K562 (cell line): Measurements from ENCODE around the gene RCSD1. TPM values are rescaled to one million over a fixed set of nuclear protein-coding genes. Genes with fewer than 3 reads are reported as not detected.

Source experiments
- ATAC-seq: fragments of 200-7000 bp; cut with Tn5 transposase; 3 replicates; pipeline ENCODE4 v1.9.1; 2020; ENCODE audit warnings: moderate library complexity
- BruUV-seq: library from RNA; stranded (reverse); fragments of 400-500 nt; replicated peaks from 2 replicates; lab custom pipeline; 2021; lab: Mats Ljungman, UMichigan
- CTCF ChIA-PET: fragments of 300-600 bp; formaldehyde crosslinking; extraction: SDS; loops from one replicate; lab custom pipeline; 2021; ENCODE audit warnings: low intra/inter-chr PET ratio; lab: Yijun Ruan, JAX
- POLR2A ChIA-PET: fragments of 300-600, 350-650 bp; sonication (Branson Sonifier 250); formaldehyde crosslinking; extraction: SDS; loops from one replicate; lab custom pipeline; 2021; ENCODE audit warnings: antibody characterized with exemption, inconsistent platforms; lab: Yijun Ruan, JAX
- DNase-seq, 4 experiments: peaks; one replicate each; pipeline versions ENCODE4 v3.0.0 to v3.0.0-alpha.2; 2011 to 2018; ENCODE audit warnings: low spot score in 3 of 4, mixed read lengths in 3 of 4; ENCODE audit errors: extremely low read depth in 1 of 4
- FAIRE-seq: peaks from 2 replicates; lab custom pipeline; 2011; peaks lifted over from hg19 to GRCh38; lab: Jason Lieb, UNC
- H2AFZ ChIP-seq: 2 replicates; pipeline ENCODE4 v1.6.0; 2011; ENCODE audit warnings: low read depth, low read length, control low read depth, inconsistent platforms
- H3K27ac ChIP-seq: fragments of 200-600 bp; 3 replicates; pipeline ENCODE4 v1.8.0; 2011; ENCODE audit warnings: low read depth, mild to moderate bottlenecking, control low read depth, inconsistent platforms, low read length, moderate library complexity, mixed read lengths; ENCODE audit errors: extremely low read depth
- H3K27me3 ChIP-seq, 2 experiments: fragments of 300-600 bp in 1 of 2; 2 replicates in 1 of 2; 3 replicates in 1 of 2; pipeline versions ENCODE4 v1.6.0 to v1.8.0; 2011; ENCODE audit warnings: inconsistent platforms in 2 of 2, low read length in 2 of 2, mild to moderate bottlenecking in 1 of 2, mixed read lengths in 1 of 2, moderate library complexity in 1 of 2; ENCODE audit not compliant: control insufficient read depth in 2 of 2, insufficient read depth in 2 of 2
- H3K36me3 ChIP-seq: fragments of 300-600 bp; 3 replicates; pipeline ENCODE4 v1.8.0; 2011; ENCODE audit warnings: mild to moderate bottlenecking, low read length, inconsistent platforms; ENCODE audit not compliant: control insufficient read depth, insufficient read depth
- H3K4me1 ChIP-seq, 2 experiments: fragments of 200-600 bp in 1 of 2; replicated peaks in 1 of 2; 2 replicates in 1 of 2; 3 replicates in 1 of 2; pipeline versions ENCODE4 v1.5.1 to v1.8.0; 2011; ENCODE audit warnings: inconsistent platforms in 2 of 2, low read length in 2 of 2, mild to moderate bottlenecking in 1 of 2, mixed read lengths in 1 of 2, moderate library complexity in 1 of 2; ENCODE audit not compliant: control insufficient read depth in 2 of 2, insufficient read depth in 2 of 2
- H3K4me2 ChIP-seq: 2 replicates; pipeline ENCODE4 v1.6.1; 2011; ENCODE audit warnings: low read length, control low read depth, inconsistent platforms, mixed read lengths; ENCODE audit not compliant: insufficient read depth
- H3K4me3 ChIP-seq: fragments of 200-600 bp; sonication (generic), shearing (Covaris generic); 2 replicates; pipeline ENCODE4 v1.5.1; 2016; ENCODE audit warnings: control low read depth, inconsistent platforms
- H3K79me2 ChIP-seq: fragments of 200-600 bp; 3 replicates; pipeline ENCODE4 v1.8.0; 2011; ENCODE audit warnings: low read length, inconsistent platforms; ENCODE audit not compliant: control insufficient read depth, insufficient read depth
- H3K9ac ChIP-seq, 2 experiments: 2 replicates each; pipeline versions ENCODE4 v1.6.0 to v1.6.1; 2011; ENCODE audit warnings: low read depth in 2 of 2, low read length in 2 of 2, control low read depth in 1 of 2, inconsistent platforms in 1 of 2, mild to moderate bottlenecking in 1 of 2, mixed read lengths in 1 of 2; ENCODE audit not compliant: insufficient read depth in 1 of 2
- H3K9me1 ChIP-seq: one replicate; pipeline ENCODE4 v1.6.0; 2011; ENCODE audit warnings: inconsistent platforms, mild to moderate bottlenecking, low read length, moderate library complexity; ENCODE audit not compliant: control insufficient read depth, insufficient read depth
- H3K9me3 ChIP-seq: replicated peaks from 2 replicates; pipeline ENCODE4 v1.5.1; 2011; ENCODE audit warnings: low read depth, low read length, inconsistent platforms; ENCODE audit not compliant: control insufficient read depth, insufficient read depth
- H4K20me1 ChIP-seq: replicated peaks from 2 replicates; pipeline ENCODE4 v1.6.1; 2011; ENCODE audit warnings: low read length, inconsistent platforms, mixed read lengths; ENCODE audit not compliant: control insufficient read depth, insufficient read depth
- ADNP ChIP-seq: fragments of 200-800 bp; sonication (Bioruptor generic); IDR thresholded peaks from 2 replicates; pipeline ENCODE4 v1.6.1; 2016; ENCODE audit warnings: missing genetic modification characterization, missing compliant biosample characterization
- HEY1 ChIP-seq: fragments of 250-450 bp; sonication (Bioruptor Pico); IDR thresholded peaks from 2 replicates; pipeline ENCODE4 v1.5.0; 2020; ENCODE audit warnings: mild to moderate bottlenecking, moderate library complexity, borderline replicate concordance
- HMGN3 ChIP-seq: IDR thresholded peaks from 2 replicates; pipeline ENCODE4 v1.6.1; 2011; ENCODE audit warnings: borderline replicate concordance, low read depth, mild to moderate bottlenecking, mixed read lengths, low read length; ENCODE audit not compliant: insufficient read length; ENCODE audit errors: extremely low read depth
- POLR2AphosphoS5 ChIP-seq: IDR thresholded peaks from 2 replicates; pipeline ENCODE4 v1.6.1; 2011; ENCODE audit warnings: mild to moderate bottlenecking, low read depth, low read length, moderate library complexity; ENCODE audit not compliant: control insufficient read depth, insufficient read depth
- POU5F1 ChIP-seq: fragments of 150-350 bp; IDR thresholded peaks from 2 replicates; pipeline ENCODE4 v1.6.1; 2014; ENCODE audit warnings: borderline replicate concordance, low read length, low read depth, mild to moderate bottlenecking; ENCODE audit not compliant: partially characterized antibody
- RAD51 ChIP-seq: fragments of 450-650 bp; IDR thresholded peaks from 2 replicates; pipeline ENCODE4 v1.7.1; 2016; ENCODE audit warnings: low read depth, mild to moderate bottlenecking, borderline replicate concordance
- SAFB ChIP-seq: fragments of 200-400 bp; formaldehyde crosslinking; IDR thresholded peaks from 2 replicates; pipeline ENCODE4 v1.6.1; 2017; ENCODE audit warnings: low read depth, low read length, borderline replicate concordance
- SMAD1 ChIP-seq: fragments of 150-350 bp; IDR thresholded peaks from 2 replicates; pipeline ENCODE4 v1.6.1; 2014; ENCODE audit warnings: low read length, low read depth; ENCODE audit not compliant: partially characterized antibody
- ZNF23 ChIP-seq: fragments of 250-450 bp; sonication (Bioruptor Pico); IDR thresholded peaks from 2 replicates; pipeline ENCODE4 v1.4.0; 2020; ENCODE audit warnings: mild to moderate bottlenecking
- WGBS: fragments of 100-300 bp; shearing (Covaris generic); methylation state at CpG from one replicate; pipeline ENCODE4 v1.1.6; 2016; ENCODE audit warnings: low coverage, mixed read lengths; ENCODE audit not compliant: insufficient coverage; ENCODE audit errors: missing lambda C conversion rate; 5-methylcytosine and 5-hydroxymethylcytosine counted together
- in situ Hi-C: fragments of 300-500 bp; cut with MboI; formaldehyde crosslinking; loops from 4 replicates; pipeline ENCODE4 v1.15.0; 2018; ENCODE audit warnings: inconsistent platforms, mixed read lengths
- intact Hi-C: fragments of 100-400 bp; cut with micrococcal nuclease; formaldehyde crosslinking; loops from 2 replicates; pipeline ENCODE4 v1.14.2; 2022
- polyA plus RNA-seq, 8 experiments: library from polyadenylated mRNA; depleted of rRNA in 4 of 8; stranded (reverse) in 5 of 8; unstranded in 3 of 8; fragments of >200 nt; fragmentation: Nextera tagmentation in 2 of 8; fragmentation: Illumina TruSeq in 1 of 8; extraction: Ambion mirVana in 2 of 8; extraction: Trizol in 1 of 8; gene quantifications; 2 replicates each; pipeline versions ENCODE4 v1.2.1 to v1.2.3, GENCODE V29; 2011 to 2014; ENCODE audit warnings: inconsistent platforms in 1 of 8, missing spikeins in 1 of 8
- total RNA-seq, 7 experiments: library from RNA; depleted of rRNA in 6 of 7; stranded (reverse); fragments of >200 nt in 6 of 7; fragmentation: Illumina TruSeq in 2 of 7; extraction: Trizol in 2 of 7; gene quantifications; 2 replicates each; pipeline versions ENCODE4 v1.2.1 to v1.2.3, GENCODE V29; 2011 to 2021; ENCODE audit warnings: low replicate concordance in 1 of 7
- TF ChIP-seq, protein P1 (sequence below): sonication (generic); formaldehyde crosslinking; IDR thresholded peaks from 2 replicates; pipeline ENCODE4 v1.8.1; 2022; ENCODE audit warnings: missing genetic modification reagents
- TF ChIP-seq, protein P2 (sequence below): sonication (generic); formaldehyde crosslinking; IDR thresholded peaks from 2 replicates; pipeline ENCODE4 v1.8.1; 2023; ENCODE audit warnings: missing genetic modification reagents, mild to moderate bottlenecking, borderline replicate concordance
- TF ChIP-seq, protein P3 (sequence below): fragments of 450-650 bp; formaldehyde crosslinking; IDR thresholded peaks from 2 replicates; pipeline ENCODE4 v1.4.0; 2020; ENCODE audit warnings: mild to moderate bottlenecking

The RCSD1 gene
- total and polyA plus RNA-seq, 9 of the 15 experiments (the other 6 are each of a cell fraction or from before 2014, with no cell fraction given) = 7.8 to 69.8 (median 45.3) TPM

DNA sequence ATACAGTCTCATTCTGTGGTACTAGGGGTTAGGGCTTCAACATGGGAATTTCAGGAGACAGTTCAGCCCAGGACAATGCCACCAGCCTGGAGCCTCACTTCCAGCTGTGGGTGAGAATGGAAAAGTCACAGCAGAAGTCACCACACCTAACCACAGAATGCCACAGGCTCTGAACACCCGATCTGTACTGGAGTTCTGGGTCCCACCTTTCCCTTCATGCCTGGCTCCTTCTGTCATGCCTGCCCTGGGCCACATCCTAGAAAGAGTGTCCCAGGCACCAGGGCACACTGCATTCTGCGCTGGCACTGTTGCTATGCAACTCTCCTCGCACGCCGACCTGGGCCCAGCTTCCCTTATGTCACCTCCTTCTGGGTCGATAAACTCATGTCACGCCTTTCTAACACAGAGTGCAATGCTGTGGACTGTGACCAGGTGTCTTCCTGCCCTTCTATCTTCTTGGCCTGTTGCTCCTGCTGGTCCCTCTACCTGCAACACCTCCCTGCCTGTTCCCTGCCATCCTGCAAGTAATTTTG is 21.2 kb downstream of the RCSD1 start:
- no peak overlapping the region for H2AFZ ChIP-seq
- ATAC-seq (no peak), FAIRE-seq (no peak), DNase-seq (no peak)
- H3K4me3 ChIP-seq = no peak overlapping the region
- H3K79me2 ChIP-seq = no peaks in the 10 kb centered on the region; the same call in 1 of the 3 replicates
- BruUV-seq = no TSS peak
- H3K4me1 ChIP-seq = peaks cover 9 to 10% of the 10 kb centered on the region in 2 experiments; a peak in 4 of 5 replicates
- in situ Hi-C loops (no loop called here), intact Hi-C loops (no loop called here)
- peaks cover 7% of the 10 kb centered on the region; the same call in 1 of the 2 replicates for H4K20me1 ChIP-seq
- peaks cover 27% of the 10 kb centered on the region; the same call in 2 of the 3 replicates for H3K36me3 ChIP-seq
- ChIA-PET CTCF (no interaction called here), POLR2A (interaction anchor here (0.6 to 1.9 kb wide), 3 partner anchors 9 to 34 kb away, joined by 3 to 11 read pairs (median 3); no protein-coding TSS in a partner anchor)
- H3K27ac ChIP-seq = no peak overlapping the region
- H3K9me3 ChIP-seq = no peaks in the 10 kb centered on the region
- no peaks in the 10 kb centered on the region for H3K9me1 ChIP-seq
- no peaks in the 10 kb centered on the region for H3K27me3 ChIP-seq
- 85% methylated on average over 7 of the region's 7 CpGs for WGBS
- H3K9ac ChIP-seq = peak overlapping the region in 1 of 2 experiments; percentile 65; a peak in 1 of 4 replicates
- H3K4me2 ChIP-seq = no peak overlapping the region
- TF ChIP-seq POLR2AphosphoS5 (no peak), ZNF23 (CRISPR knock-in tag) (no peak), ADNP (tag) (no peak), SAFB (no peak), POU5F1 (no peak), RAD51 (no peak), HMGN3 (no peak), HEY1 (no peak), SMAD1 (no peak)
- TF ChIP-seq, protein P1, sequence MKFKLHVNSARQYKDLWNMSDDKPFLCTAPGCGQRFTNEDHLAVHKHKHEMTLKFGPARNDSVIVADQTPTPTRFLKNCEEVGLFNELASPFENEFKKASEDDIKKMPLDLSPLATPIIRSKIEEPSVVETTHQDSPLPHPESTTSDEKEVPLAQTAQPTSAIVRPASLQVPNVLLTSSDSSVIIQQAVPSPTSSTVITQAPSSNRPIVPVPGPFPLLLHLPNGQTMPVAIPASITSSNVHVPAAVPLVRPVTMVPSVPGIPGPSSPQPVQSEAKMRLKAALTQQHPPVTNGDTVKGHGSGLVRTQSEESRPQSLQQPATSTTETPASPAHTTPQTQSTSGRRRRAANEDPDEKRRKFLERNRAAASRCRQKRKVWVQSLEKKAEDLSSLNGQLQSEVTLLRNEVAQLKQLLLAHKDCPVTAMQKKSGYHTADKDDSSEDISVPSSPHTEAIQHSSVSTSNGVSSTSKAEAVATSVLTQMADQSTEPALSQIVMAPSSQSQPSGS = no peak
- TF ChIP-seq, protein P2, sequence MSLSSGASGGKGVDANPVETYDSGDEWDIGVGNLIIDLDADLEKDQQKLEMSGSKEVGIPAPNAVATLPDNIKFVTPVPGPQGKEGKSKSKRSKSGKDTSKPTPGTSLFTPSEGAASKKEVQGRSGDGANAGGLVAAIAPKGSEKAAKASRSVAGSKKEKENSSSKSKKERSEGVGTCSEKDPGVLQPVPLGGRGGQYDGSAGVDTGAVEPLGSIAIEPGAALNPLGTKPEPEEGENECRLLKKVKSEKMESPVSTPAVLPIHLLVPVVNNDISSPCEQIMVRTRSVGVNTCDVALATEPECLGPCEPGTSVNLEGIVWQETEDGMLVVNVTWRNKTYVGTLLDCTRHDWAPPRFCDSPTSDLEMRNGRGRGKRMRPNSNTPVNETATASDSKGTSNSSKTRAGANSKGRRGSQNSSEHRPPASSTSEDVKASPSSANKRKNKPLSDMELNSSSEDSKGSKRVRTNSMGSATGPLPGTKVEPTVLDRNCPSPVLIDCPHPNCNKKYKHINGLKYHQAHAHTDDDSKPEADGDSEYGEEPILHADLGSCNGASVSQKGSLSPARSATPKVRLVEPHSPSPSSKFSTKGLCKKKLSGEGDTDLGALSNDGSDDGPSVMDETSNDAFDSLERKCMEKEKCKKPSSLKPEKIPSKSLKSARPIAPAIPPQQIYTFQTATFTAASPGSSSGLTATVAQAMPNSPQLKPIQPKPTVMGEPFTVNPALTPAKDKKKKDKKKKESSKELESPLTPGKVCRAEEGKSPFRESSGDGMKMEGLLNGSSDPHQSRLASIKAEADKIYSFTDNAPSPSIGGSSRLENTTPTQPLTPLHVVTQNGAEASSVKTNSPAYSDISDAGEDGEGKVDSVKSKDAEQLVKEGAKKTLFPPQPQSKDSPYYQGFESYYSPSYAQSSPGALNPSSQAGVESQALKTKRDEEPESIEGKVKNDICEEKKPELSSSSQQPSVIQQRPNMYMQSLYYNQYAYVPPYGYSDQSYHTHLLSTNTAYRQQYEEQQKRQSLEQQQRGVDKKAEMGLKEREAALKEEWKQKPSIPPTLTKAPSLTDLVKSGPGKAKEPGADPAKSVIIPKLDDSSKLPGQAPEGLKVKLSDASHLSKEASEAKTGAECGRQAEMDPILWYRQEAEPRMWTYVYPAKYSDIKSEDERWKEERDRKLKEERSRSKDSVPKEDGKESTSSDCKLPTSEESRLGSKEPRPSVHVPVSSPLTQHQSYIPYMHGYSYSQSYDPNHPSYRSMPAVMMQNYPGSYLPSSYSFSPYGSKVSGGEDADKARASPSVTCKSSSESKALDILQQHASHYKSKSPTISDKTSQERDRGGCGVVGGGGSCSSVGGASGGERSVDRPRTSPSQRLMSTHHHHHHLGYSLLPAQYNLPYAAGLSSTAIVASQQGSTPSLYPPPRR (CRISPR knock-in tag) = no peak
- TF ChIP-seq, protein P3, sequence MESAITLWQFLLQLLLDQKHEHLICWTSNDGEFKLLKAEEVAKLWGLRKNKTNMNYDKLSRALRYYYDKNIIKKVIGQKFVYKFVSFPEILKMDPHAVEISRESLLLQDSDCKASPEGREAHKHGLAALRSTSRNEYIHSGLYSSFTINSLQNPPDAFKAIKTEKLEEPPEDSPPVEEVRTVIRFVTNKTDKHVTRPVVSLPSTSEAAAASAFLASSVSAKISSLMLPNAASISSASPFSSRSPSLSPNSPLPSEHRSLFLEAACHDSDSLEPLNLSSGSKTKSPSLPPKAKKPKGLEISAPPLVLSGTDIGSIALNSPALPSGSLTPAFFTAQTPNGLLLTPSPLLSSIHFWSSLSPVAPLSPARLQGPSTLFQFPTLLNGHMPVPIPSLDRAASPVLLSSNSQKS (CRISPR knock-in tag) = no peak
